CD4-positive, alpha-beta T cell treated with Interleukin-17A for 4 hours (primary cell): ENCODE measurements around the gene PLEKHA5.

Experiments used
- DNase-seq: peaks from one replicate; pipeline ENCODE4 v3.0.0-alpha.2; 2020; ENCODE audit warnings: mixed read lengths

PLEKHA5 gene

GRCh38 chr12:19128485-19128884 lies 1.0 kb upstream of the PLEKHA5 start:
- DNase-seq = no peak

- no peak for DNase-seq
Measured at GRCh38 chr12:19129122-19129485, 429 bp upstream of the PLEKHA5 start.

- DNase-seq = peak; percentile 22
Measured at GRCh38 chr12:19130224-19131024, 891 bp downstream of the PLEKHA5 start.

- DNase-seq = no peak
Measured at GRCh38 chr12:19131025-19131444, 1.5 kb downstream of the PLEKHA5 start.

- no peak for DNase-seq
Measured at GRCh38 chr12:19138551-19138950, 9.0 kb downstream of the PLEKHA5 start.

- DNase-seq = no peak
Measured at GRCh38 chr12:19138956-19139355, 9.4 kb downstream of the PLEKHA5 start.

GRCh38 chr12:19139615-19140194 lies 10.2 kb downstream of the PLEKHA5 start:
- no peak for DNase-seq

GRCh38 chr12:19140381-19141236 lies 11.1 kb downstream of the PLEKHA5 start:
- no peak for DNase-seq

- DNase-seq = no peak
Measured at GRCh38 chr12:19142499-19142898, 13.0 kb downstream of the PLEKHA5 start.

- DNase-seq = no peak
Measured at GRCh38 chr12:19144287-19144686, 14.8 kb downstream of the PLEKHA5 start.

- no peak for DNase-seq
Measured at GRCh38 chr12:19144985-19145384, 15.5 kb downstream of the PLEKHA5 start.

GRCh38 chr12:19148860-19149259 lies 19.3 kb downstream of the PLEKHA5 start:
- DNase-seq = no peak

- DNase-seq = no peak
Measured at GRCh38 chr12:19150273-19150900, 20.9 kb downstream of the PLEKHA5 start.

GRCh38 chr12:19151298-19151697 lies 21.8 kb downstream of the PLEKHA5 start:
- no peak for DNase-seq

- no peak for DNase-seq
Measured at GRCh38 chr12:19153396-19153795, 23.9 kb downstream of the PLEKHA5 start.

GRCh38 chr12:19154686-19155085 lies 25.2 kb downstream of the PLEKHA5 start:
- no peak for DNase-seq

- DNase-seq = no peak
Measured at GRCh38 chr12:19155981-19156734, 26.6 kb downstream of the PLEKHA5 start.

- DNase-seq = no peak
Measured at GRCh38 chr12:19158923-19159322, 29.4 kb downstream of the PLEKHA5 start.

GRCh38 chr12:19161216-19161615 lies 31.7 kb downstream of the PLEKHA5 start:
- DNase-seq = no peak

GRCh38 chr12:19165451-19165850 lies 35.9 kb downstream of the PLEKHA5 start:
- DNase-seq = no peak

GRCh38 chr12:19166387-19166786 lies 36.9 kb downstream of the PLEKHA5 start:
- no peak for DNase-seq

GRCh38 chr12:19166956-19167355 lies 37.4 kb downstream of the PLEKHA5 start:
- no peak for DNase-seq
